Stimulated activated CD4-positive, alpha-beta T cell treated with anti-CD3 and anti-CD28 coated beads, Interleukin-12 subunit alpha, Interleukin-12 subunit beta, amount 100 ng/mL, for 48 hours (primary cell): Measurements from ENCODE around the gene PRTFDC1.
A peak's percentile ranks its signal among the peaks of the same experiment; 100 is the strongest.

ENCODE experiments used
- DNase-seq, 3 donors: peaks; one replicate each; pipeline ENCODE4 v3.0.0-alpha.2; 2020; ENCODE audit warnings: low read depth in 2 of 3, low spot score in 1 of 3

PRTFDC1 gene

DNA sequence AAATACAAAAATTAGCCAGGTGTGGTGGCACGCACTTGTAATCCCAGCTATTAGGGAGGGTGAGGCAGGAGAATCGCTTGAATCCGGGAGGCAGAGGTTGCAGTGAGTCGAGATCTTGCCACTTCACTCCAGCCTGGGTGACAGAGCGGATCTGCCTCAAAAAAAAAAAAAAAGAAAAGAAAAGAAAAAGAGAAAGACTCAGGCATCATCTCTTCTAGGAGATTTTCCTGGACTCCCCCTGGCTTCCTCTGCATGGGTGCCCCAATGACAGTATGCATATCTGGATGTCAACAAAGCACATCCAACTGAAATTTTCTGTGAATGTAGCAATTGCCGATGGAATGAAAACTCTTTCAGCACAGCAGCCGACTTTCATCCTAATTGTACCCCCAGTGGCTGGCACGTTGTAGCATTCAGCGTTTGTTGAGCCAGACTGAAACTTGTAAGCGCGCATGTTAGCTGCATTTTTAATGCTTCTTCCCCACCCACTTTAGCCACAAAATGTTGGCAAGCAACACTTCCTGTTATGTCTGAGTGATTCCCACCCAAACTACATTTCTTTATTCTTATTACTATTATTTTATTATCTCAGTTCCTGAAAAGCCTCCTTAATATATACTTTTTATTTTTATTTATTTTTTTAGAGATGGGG lies 70.2 kb downstream of the PRTFDC1 start:
- peak in 1 of 3 donors; percentile 26 for DNase-seq

GRCh38 chr10:24879861-24880260 lies 72.5 kb downstream of the PRTFDC1 start:
- no peak for DNase-seq

DNA sequence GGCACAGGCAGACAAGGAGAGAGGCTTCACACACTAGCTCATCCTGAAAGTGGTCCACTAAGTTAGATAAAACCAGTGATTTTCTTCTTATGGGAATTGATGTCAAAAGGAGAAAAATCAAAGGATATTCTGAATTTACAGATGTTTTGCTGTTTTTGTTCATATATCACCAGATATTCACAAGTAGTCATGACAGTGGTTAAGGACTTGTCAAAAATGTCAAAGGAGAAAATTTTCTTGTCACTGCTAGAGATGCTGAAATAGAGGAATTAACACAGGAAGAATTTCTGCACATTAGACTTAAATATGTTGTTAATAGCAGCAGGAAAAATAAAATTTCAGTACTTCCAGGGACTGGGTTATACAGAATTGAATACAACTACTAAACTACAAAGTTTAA lies 78.3 kb downstream of the PRTFDC1 start:
- no peak for DNase-seq

GRCh38 chr10:24873281-24873683 lies 79.1 kb downstream of the PRTFDC1 start:
- no peak for DNase-seq

- no peak for DNase-seq
These were observed 79.6 kb downstream of the PRTFDC1 start for GRCh38 chr10:24872790-24873182.

- no peak for DNase-seq
These were observed 80.2 kb downstream of the PRTFDC1 start for GRCh38 chr10:24872049-24872789.

DNA sequence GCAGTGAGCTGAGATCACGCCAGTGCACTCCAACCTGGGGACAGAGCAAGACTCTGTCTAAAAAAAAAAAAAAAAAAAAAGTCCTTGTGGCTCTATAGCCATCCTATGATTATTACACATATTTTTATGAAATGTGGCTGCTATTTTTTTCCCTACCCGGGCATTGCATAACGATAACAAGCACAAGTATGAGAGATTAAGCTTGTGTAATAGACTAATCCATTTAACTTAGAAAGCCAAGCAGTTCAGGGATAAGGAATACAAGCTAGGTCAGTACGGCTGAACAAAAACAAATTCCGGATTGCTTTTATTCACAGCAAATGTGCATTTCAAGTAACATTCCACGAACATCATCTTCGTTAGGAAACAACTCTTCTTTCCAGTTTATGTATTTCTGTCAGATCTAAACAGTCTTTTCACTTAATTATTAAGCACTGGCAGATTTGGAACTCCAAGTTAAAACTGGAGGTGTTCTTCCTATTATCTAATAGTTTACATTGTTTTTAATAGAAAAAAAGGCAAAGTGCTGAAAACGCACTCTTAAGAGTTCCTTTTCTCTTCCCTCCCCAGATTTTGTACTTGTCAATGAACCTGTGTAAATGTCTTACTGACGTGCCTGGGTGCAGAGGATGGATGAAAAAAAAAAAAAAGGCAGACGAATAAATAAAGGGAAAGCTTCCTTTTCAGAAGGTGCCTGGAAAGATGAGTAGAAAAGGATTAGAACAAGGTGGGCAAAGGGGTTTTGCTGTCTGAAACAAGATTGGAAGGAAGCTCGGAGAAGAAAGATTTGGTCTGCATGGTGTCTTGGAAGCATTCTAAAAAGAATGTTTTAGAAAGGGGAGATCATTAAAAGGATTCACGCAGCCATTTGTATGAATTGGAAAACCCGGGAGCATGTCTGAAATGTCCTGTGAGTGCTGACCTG lies 81.1 kb downstream of the PRTFDC1 start:
- DNase-seq: no peak

- no peak for DNase-seq
These were observed 82.9 kb downstream of the PRTFDC1 start for GRCh38 chr10:24869354-24870015.

DNA sequence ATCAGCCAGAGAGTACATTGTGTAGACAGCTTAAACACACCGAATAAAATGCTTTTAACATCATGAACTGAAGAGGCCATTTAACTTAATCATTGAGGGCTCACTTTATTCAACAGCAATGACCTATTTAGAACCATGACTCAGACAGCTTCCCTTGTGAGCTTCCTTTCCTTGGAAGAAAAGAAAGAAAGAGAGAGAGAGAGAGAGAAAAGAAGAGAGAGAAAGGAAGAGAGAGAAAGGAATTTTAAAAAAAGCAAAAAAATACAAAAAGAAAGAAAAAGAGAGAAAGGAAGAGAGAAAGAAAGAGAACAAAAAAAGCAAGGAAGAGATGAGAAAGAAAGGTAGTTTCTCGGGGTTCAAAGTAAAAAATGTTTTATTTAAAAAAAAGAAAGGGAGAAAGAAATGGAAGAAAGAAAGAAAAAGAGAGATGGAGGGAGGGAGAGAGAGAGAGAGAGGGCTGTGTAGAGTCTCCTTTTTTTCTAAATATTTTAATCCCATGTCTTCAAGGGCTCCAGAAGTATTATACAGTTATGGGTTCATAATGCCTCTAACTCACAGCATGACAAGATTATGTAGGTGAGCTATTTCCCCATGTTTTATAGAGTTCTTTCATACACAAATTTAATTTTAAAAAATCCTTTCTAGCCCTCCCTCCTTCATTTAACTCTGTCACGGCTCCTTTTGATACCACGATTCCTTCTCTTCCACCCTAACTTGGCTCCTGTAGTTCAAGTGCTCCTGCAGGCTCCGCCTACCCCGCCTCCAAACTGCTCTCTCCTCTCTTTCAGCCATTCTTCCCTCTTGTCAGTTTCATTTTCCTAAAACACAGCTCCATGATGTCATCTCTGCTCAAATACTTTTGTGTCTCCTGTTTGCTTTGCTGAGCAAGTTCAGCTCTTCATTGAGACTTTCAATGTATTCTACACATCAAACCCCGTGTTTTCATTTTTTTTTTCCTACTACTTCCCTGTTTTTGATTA lies 85.5 kb downstream of the PRTFDC1 start:
- DNase-seq: no peak

- no peak for DNase-seq
These were observed 86.6 kb downstream of the PRTFDC1 start for GRCh38 chr10:24865783-24866182.

DNA sequence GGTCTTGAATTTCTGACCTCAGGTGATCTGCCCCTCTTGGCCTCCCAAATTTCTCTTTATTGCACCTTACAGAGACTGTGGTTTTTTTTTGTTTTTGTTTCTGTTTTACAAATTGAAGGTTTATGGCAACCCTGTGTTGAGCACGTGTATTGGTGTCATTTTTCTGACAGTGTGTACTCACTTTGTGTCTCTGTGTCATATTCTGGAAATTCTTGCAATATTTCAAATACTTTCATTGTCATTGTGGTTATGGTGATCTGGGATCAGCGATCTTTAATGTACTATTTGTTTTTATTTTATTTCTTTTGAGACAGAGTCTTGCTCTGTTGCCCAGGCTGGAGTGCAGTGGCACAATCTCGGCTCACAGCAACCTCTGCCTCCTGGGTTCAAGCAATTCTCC lies 89.8 kb downstream of the PRTFDC1 start:
- no peak for DNase-seq

DNA sequence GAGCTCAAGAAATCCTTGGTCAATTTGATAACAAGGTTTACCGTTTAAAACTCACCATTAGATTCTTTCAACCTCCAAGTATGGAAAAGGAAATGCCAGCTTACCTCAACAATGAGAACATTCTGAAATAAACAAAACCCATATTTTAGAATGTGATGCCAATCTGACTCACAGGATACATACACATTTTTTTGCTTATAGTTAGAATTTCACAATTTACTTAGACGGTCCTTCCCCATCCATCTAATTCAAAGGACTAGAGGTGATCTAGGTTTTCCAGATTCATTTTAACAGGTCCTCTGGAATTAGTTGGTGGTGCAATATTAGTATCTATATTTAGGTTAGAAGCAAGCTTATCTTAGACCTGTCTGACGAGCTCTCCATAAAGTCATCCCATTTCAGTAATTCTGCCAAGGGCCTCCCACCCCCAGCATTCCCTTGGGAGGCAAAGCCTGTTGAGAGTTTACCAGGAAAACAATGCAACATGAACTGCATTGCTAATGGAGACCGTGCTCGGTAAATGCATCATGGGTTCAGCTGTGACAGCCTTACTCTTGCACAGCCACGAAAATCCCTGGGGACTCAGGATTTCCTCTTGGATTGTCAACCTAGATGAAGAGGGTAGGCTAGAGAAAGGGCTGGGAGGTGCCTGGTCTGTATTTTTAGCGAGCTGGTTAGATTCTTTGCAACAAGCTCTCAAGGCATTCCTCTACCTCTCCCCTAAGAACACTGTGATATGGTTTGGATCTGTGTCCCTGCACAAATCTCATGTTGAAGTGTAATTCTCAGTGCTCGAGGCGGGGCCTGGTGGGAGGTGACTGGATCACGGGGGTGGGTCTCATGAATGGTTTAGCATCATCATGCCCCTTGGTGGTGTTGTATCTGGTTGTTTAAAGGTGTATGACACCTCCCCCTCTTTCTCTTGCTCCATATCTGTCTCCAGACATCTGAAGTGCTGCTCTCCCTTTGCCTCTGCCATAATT lies 93.8 kb downstream of the PRTFDC1 start:
- no peak for DNase-seq

DNA sequence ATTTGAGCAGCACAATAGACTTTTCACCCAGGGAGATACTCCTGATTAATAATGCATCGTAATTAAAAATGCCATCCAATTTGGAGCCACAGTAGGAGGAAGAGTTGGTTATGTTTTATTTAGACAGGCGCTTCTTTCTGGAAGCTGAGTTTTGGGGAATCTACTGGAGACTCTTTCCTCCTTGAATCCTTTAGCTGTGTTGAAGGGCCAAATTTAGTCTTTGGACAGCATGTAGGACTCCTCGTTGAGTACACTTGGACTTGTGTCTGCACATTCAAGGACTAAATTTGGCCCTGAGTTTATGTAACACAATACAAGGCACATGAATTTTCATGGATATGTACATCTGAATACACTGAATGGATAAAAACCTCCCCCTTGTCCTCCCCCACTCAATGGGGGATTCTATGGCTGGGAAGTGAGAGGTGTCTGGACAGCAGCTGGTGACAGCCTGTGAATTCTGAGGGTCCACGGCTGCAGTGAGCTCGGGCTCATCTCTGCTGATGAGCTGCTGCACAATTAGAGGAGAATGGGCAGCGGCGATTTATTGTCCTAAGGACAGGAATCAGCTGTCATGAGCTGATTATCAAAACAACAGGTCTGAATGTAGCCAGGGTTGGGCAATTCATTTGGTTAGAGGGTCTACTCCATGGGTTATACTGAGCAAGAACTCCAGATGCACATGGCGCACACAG lies 95.2 kb downstream of the PRTFDC1 start:
- DNase-seq: no peak

DNA sequence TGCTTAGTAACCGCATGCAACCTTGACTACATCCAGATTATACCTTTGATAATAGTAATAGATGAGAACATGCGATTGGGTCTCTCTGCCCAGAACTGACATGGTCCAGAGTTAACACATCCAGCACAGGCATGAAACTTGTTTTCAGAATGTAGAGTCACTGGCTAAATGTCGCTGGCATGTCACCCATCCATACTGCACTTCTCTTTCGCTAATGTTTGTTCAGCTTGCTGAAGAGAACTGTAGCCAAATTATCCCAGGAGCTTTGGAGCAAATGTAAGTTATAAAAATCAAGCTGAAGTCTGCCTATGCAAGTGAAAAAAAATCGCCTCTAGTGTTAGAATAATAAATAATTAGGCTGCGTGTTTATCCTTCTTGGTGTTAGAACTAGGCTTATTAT lies 98.2 kb downstream of the PRTFDC1 start:
- no peak for DNase-seq

GRCh38 chr10:24853661-24854060 lies 98.7 kb downstream of the PRTFDC1 start:
- DNase-seq: no peak

DNA sequence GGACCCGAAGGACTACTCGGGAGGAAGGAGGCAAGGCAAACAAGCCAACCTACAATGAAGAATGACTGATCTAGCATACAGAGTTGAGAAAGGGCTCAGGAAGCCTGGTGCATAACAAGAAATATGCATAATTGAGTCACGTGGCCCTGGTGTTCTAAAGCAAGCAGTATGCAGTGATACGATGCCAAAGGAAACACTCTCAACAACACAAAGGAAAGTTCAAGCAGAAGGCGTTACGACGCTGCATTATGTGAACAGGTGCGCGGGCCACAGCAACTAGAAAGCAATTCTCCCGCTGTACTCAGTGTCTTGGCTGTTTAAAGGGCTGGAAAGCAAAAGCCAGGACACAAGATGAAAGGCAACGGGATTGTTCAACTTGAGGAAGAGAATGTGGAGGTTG lies 100.8 kb downstream of the PRTFDC1 start:
- no peak for DNase-seq

GRCh38 chr10:24850727-24851296 lies 101.6 kb downstream of the PRTFDC1 start:
- DNase-seq: no peak
